Measurements from ENCODE around the gene RRAD. TPM values are rescaled to one million over a fixed set of nuclear protein-coding genes. Genes with fewer than 3 reads are reported as not detected.
A peak's percentile ranks its signal among the peaks of the same experiment; 100 is the strongest.

RRAD gene
- total RNA-seq, 1 donor: 0.72 TPM

- no peak for TF ChIP-seq CTCF (IDR thresholded peaks at IDR 0.05; ENCODE audit: insufficient read depth, low read length)
- DNase-seq (ENCODE audit: low read depth): no peak
Observed at GRCh38 chr16:66886914-66887313, 38.4 kb downstream of the RRAD start.

GRCh38 chr16:66886321-66886720, 39.0 kb downstream of the RRAD start:
- DNase-seq (ENCODE audit: low read depth): peak; percentile 38

More at GRCh38 chr16:66886914-66887313, 38.4 kb downstream of the RRAD start:
- no peak overlapping the region for H3K4me3 ChIP-seq (ENCODE audit: low read depth, low read length)

GRCh38 chr16:66885491-66885890, 39.8 kb downstream of the RRAD start:
- H3K4me3 ChIP-seq (ENCODE audit: low read depth, low read length): no peak overlapping the region
- no peak for DNase-seq (ENCODE audit: low read depth)
- TF ChIP-seq CTCF (IDR thresholded peaks at IDR 0.05; ENCODE audit: insufficient read depth, low read length): no peak

More at GRCh38 chr16:66886321-66886720, 39.0 kb downstream of the RRAD start:
- no peak overlapping the region for H3K4me3 ChIP-seq (ENCODE audit: low read depth, low read length)
- no peak for TF ChIP-seq CTCF (IDR thresholded peaks at IDR 0.05; ENCODE audit: insufficient read depth, low read length)

- no peak overlapping the region for H3K4me3 ChIP-seq (ENCODE audit: low read depth, low read length)
- DNase-seq (ENCODE audit: low read depth): no peak
- no peak for TF ChIP-seq CTCF (IDR thresholded peaks at IDR 0.05; ENCODE audit: insufficient read depth, low read length)
Observed at GRCh38 chr16:66882702-66883101, 42.6 kb downstream of the RRAD start.

GRCh38 chr16:66881964-66882508, 43.3 kb downstream of the RRAD start:
- H3K4me3 ChIP-seq (ENCODE audit: low read depth, low read length): no peak overlapping the region

GRCh38 chr16:66881560-66881959, 43.8 kb downstream of the RRAD start:
- peak overlapping the region; percentile 93 for H3K4me3 ChIP-seq (ENCODE audit: low read depth, low read length)
- no peak for DNase-seq (ENCODE audit: low read depth)
- no peak for TF ChIP-seq CTCF (IDR thresholded peaks at IDR 0.05; ENCODE audit: insufficient read depth, low read length)

More at GRCh38 chr16:66881964-66882508, 43.3 kb downstream of the RRAD start:
- no peak for TF ChIP-seq CTCF (IDR thresholded peaks at IDR 0.05; ENCODE audit: insufficient read depth, low read length)
- DNase-seq (ENCODE audit: low read depth): no peak

GRCh38 chr16:66881014-66881417, 44.3 kb downstream of the RRAD start:
- no peak for DNase-seq (ENCODE audit: low read depth)
- no peak for TF ChIP-seq CTCF (IDR thresholded peaks at IDR 0.05; ENCODE audit: insufficient read depth, low read length)
- peak overlapping the region; percentile 93 for H3K4me3 ChIP-seq (ENCODE audit: low read depth, low read length)
